ENCODE results near the gene SAT1. TPM values are rescaled to one million over a fixed set of nuclear protein-coding genes. Genes with fewer than 3 reads are reported as not detected.

SAT1 gene
- total RNA-seq, 1 experiment from 2014 or later: 55.2 TPM

GRCh38 chrX:23811656-23812055 is 28.7 kb downstream of the SAT1 start:
- Histone ChIP-seq H3K4me1 (ENCODE audit: insufficient read depth, low read length) (no peaks in the 10 kb centered on the region), H3K9ac (ENCODE audit: extremely low read depth, insufficient read length, low read length) (no peak overlapping the region), H2BK5ac (ENCODE audit: insufficient read length, low read length) (no peak overlapping the region), H2AFZ (ENCODE audit: low read length) (no peak overlapping the region), H3K79me2 (ENCODE audit: insufficient read depth, low read length) (no peaks in the 10 kb centered on the region), H2AK5ac (ENCODE audit: insufficient read length, low read length) (no peak overlapping the region), H2BK12ac (ENCODE audit: insufficient read length, low read depth, low read length) (no peak overlapping the region), H3K23ac (ENCODE audit: insufficient read length, low read depth, low read length) (no peak overlapping the region), H4K91ac (ENCODE audit: insufficient read length, low read depth, low read length) (no peak overlapping the region), H3K14ac (ENCODE audit: insufficient read depth, low read length) (no peak overlapping the region), H4K20me1 (ENCODE audit: control insufficient read depth, insufficient read depth, insufficient read length) (no peaks in the 10 kb centered on the region), H3K27ac (ENCODE audit: insufficient read length, low read depth, low read length) (no peak overlapping the region), H3K18ac (ENCODE audit: insufficient read length, low read depth, low read length) (no peak overlapping the region), H3K23me2 (ENCODE audit: insufficient read length, low read depth, low read length, poor library complexity, severe bottlenecking) (no peaks in the 10 kb centered on the region), H3K9me3 (ENCODE audit: control insufficient read depth, low read depth, low read length) (no peaks in the 10 kb centered on the region), H2BK120ac (ENCODE audit: low read depth, low read length, poor library complexity, severe bottlenecking) (no peak overlapping the region), H2BK15ac (ENCODE audit: low read depth, low read length) (no peak overlapping the region), H3K27me3 (ENCODE audit: insufficient read depth, low read length) (no peaks in the 10 kb centered on the region), H4K8ac (replicated peaks; ENCODE audit: insufficient read length, low read depth, low read length) (no peak overlapping the region), H3K4me2 (ENCODE audit: insufficient read depth, insufficient read length, low read length) (no peak overlapping the region), H3K56ac (ENCODE audit: insufficient read length, low read depth, low read length) (no peak overlapping the region), H4K5ac (ENCODE audit: insufficient read length, low read depth, low read length) (no peak overlapping the region), H2BK20ac (ENCODE audit: low read depth, low read length, poor library complexity, severe bottlenecking) (no peak overlapping the region), H3K79me1 (ENCODE audit: insufficient read depth, low read depth, low read length, poor library complexity, severe bottlenecking) (no peaks in the 10 kb centered on the region), H3T11ph (ENCODE audit: low read length) (no peak overlapping the region), H3K4ac (ENCODE audit: low read depth, low read length) (no peak overlapping the region)
- H3K9me3 Mint-ChIP-seq: no peaks in the 10 kb centered on the region; a peak in 1 of 5 replicates
- peaks cover 11 to 21% of the 10 kb centered on the region in 2 experiments for H3K4me1 Mint-ChIP-seq
- no peak for TF ChIP-seq CTCF (conservative IDR thresholded peaks at IDR 0.05)
- DNase-seq: no peak
- WGBS (ENCODE audit: extremely low coverage, insufficient read length, low lambda C conversion rate): no CpG with 5 or more reads among the region's 6 CpGs
- peak overlapping the region in 1 of 3 experiments; percentile 29; a peak in 2 of 7 replicates for H3K27ac Mint-ChIP-seq
- H3K4me3 Mint-ChIP-seq: no peak overlapping the region
- no peaks in the 10 kb centered on the region for H3K36me3 Mint-ChIP-seq (ENCODE audit: insufficient read depth in 1 of 3, low read depth in 3 of 3)
- H3K27me3 Mint-ChIP-seq (ENCODE audit: low read depth): no peaks in the 10 kb centered on the region

Data from H9 (cell line).